H9 (cell line): Measurements from ENCODE around the gene EPHA3. TPM values are rescaled to one million over a fixed set of nuclear protein-coding genes. Genes with fewer than 3 reads are reported as not detected.

Experiments used
- DNase-seq: peaks from one replicate; pipeline ENCODE4 v3.0.0-alpha.2; 2017
- H2AFZ ChIP-seq: one replicate; pipeline ENCODE4 v1.6.1; 2013; ENCODE audit warnings: mild to moderate bottlenecking, low read length, control low read depth, moderate library complexity
- H2AK5ac ChIP-seq: 2 replicates; pipeline ENCODE4 v1.6.1; 2013; ENCODE audit warnings: low read length, control low read depth, mixed read lengths; ENCODE audit not compliant: insufficient read length
- H2BK120ac ChIP-seq: one replicate; pipeline ENCODE4 v1.6.1; 2013; ENCODE audit warnings: low read depth, mild to moderate bottlenecking, low read length, control low read depth, inconsistent platforms; ENCODE audit not compliant: poor library complexity, severe bottlenecking
- H2BK12ac ChIP-seq: 2 replicates; pipeline ENCODE4 v1.6.1; 2013; ENCODE audit warnings: low read length, control low read depth, mixed read lengths, low read depth; ENCODE audit not compliant: insufficient read length
- H2BK15ac ChIP-seq: 2 replicates; pipeline ENCODE4 v1.6.1; 2013; ENCODE audit warnings: low read depth, low read length, control low read depth
- H2BK20ac ChIP-seq: one replicate; pipeline ENCODE4 v1.6.1; 2013; ENCODE audit warnings: low read depth, mild to moderate bottlenecking, low read length, control low read depth, inconsistent platforms; ENCODE audit not compliant: poor library complexity, severe bottlenecking
- H2BK5ac ChIP-seq: 2 replicates; pipeline ENCODE4 v1.6.1; 2013; ENCODE audit warnings: low read length, control low read depth, mixed read lengths; ENCODE audit not compliant: insufficient read length
- H3K14ac ChIP-seq: 2 replicates; pipeline ENCODE4 v1.6.1; 2013; ENCODE audit warnings: low read length, control low read depth; ENCODE audit not compliant: insufficient read depth
- H3K18ac ChIP-seq: 2 replicates; pipeline ENCODE4 v1.6.1; 2013; ENCODE audit warnings: low read depth, mild to moderate bottlenecking, mixed read lengths, low read length, control low read depth; ENCODE audit not compliant: insufficient read length
- H3K23ac ChIP-seq: 2 replicates; pipeline ENCODE4 v1.6.1; 2013; ENCODE audit warnings: low read length, control low read depth, mixed read lengths, low read depth; ENCODE audit not compliant: insufficient read length
- H3K23me2 ChIP-seq: 2 replicates; pipeline ENCODE4 v1.6.1; 2013; ENCODE audit warnings: low read depth, mild to moderate bottlenecking, mixed read lengths, low read length, control low read depth; ENCODE audit not compliant: insufficient read length, poor library complexity, severe bottlenecking
- H3K27ac ChIP-seq: 2 replicates; pipeline ENCODE4 v1.5.1; 2013; ENCODE audit warnings: low read length, control low read depth, mixed read lengths, low read depth; ENCODE audit not compliant: insufficient read length
- H3K27me3 ChIP-seq: 2 replicates; pipeline ENCODE4 v1.6.1; 2013; ENCODE audit warnings: low read length, control low read depth, inconsistent platforms; ENCODE audit not compliant: insufficient read depth
- H3K4ac ChIP-seq: 2 replicates; pipeline ENCODE4 v1.6.1; 2013; ENCODE audit warnings: low read depth, mild to moderate bottlenecking, control low read depth, inconsistent platforms, low read length, moderate library complexity
- H3K4me1 ChIP-seq: 2 replicates; pipeline ENCODE4 v1.6.1; 2013; ENCODE audit warnings: low read length, control low read depth, inconsistent platforms; ENCODE audit not compliant: insufficient read depth
- H3K4me2 ChIP-seq: 2 replicates; pipeline ENCODE4 v1.6.1; 2013; ENCODE audit warnings: low read length, control low read depth, mixed read lengths; ENCODE audit not compliant: insufficient read length, insufficient read depth
- H3K56ac ChIP-seq: 2 replicates; pipeline ENCODE4 v1.6.1; 2013; ENCODE audit warnings: low read depth, mild to moderate bottlenecking, mixed read lengths, low read length, control low read depth; ENCODE audit not compliant: insufficient read length
- H3K79me1 ChIP-seq: 2 replicates; pipeline ENCODE4 v1.6.1; 2013; ENCODE audit warnings: low read depth, mild to moderate bottlenecking, moderate library complexity, low read length, control low read depth, inconsistent platforms; ENCODE audit not compliant: insufficient read depth, poor library complexity, severe bottlenecking
- H3K79me2 ChIP-seq: 2 replicates; pipeline ENCODE4 v1.6.1; 2013; ENCODE audit warnings: low read length, control low read depth, inconsistent platforms; ENCODE audit not compliant: insufficient read depth
- H3K9ac ChIP-seq: 2 replicates; pipeline ENCODE4 v1.6.1; 2013; ENCODE audit warnings: low read length, control low read depth, mixed read lengths; ENCODE audit not compliant: insufficient read length; ENCODE audit errors: extremely low read depth
- H3K9me3 ChIP-seq: one replicate; pipeline ENCODE4 v1.6.1; 2013; ENCODE audit warnings: low read depth, low read length, inconsistent platforms; ENCODE audit not compliant: control insufficient read depth
- H3T11ph ChIP-seq: one replicate; pipeline ENCODE4 v1.6.1; 2013; ENCODE audit warnings: mild to moderate bottlenecking, low read length, control low read depth, inconsistent platforms
- H4K20me1 ChIP-seq: one replicate; pipeline ENCODE4 v1.6.1; 2013; ENCODE audit not compliant: control insufficient read depth, insufficient read length, insufficient read depth
- H4K5ac ChIP-seq: 2 replicates; pipeline ENCODE4 v1.6.1; 2013; ENCODE audit warnings: low read depth, mild to moderate bottlenecking, mixed read lengths, low read length, control low read depth; ENCODE audit not compliant: insufficient read length
- H4K8ac ChIP-seq: replicated peaks from 2 replicates; pipeline ENCODE4 v1.6.1; 2013; ENCODE audit warnings: low read length, control low read depth, mixed read lengths, low read depth; ENCODE audit not compliant: insufficient read length
- H4K91ac ChIP-seq: 2 replicates; pipeline ENCODE4 v1.6.1; 2013; ENCODE audit warnings: low read depth, mild to moderate bottlenecking, moderate library complexity, mixed read lengths, low read length, control low read depth; ENCODE audit not compliant: insufficient read length
- H3K27ac Mint-ChIP-seq, 3 experiments: 2 replicates in 2 of 3; 3 replicates in 1 of 3; pipeline ENCODE4 v1.8.0; 2020 to 2021; ENCODE audit warnings: mixed read lengths in 3 of 3, mild to moderate bottlenecking in 1 of 3, moderate library complexity in 1 of 3
- H3K27me3 Mint-ChIP-seq: 2 replicates; pipeline ENCODE4 v1.8.0; 2021; ENCODE audit warnings: low read depth, mild to moderate bottlenecking, moderate library complexity, mixed read lengths
- H3K36me3 Mint-ChIP-seq, 3 experiments: 2 replicates in 2 of 3; 3 replicates in 1 of 3; pipeline ENCODE4 v1.8.0; 2020 to 2021; ENCODE audit warnings: low read depth in 3 of 3, mixed read lengths in 3 of 3; ENCODE audit not compliant: insufficient read depth in 1 of 3
- H3K4me1 Mint-ChIP-seq, 2 experiments: 2 replicates each; pipeline ENCODE4 v1.8.0; 2020; ENCODE audit warnings: mixed read lengths in 2 of 2
- H3K4me3 Mint-ChIP-seq, 2 experiments: 2 replicates in 1 of 2; 3 replicates in 1 of 2; pipeline ENCODE4 v1.8.0; 2020 to 2021; ENCODE audit warnings: mild to moderate bottlenecking in 2 of 2, mixed read lengths in 2 of 2, moderate library complexity in 1 of 2
- H3K9me3 Mint-ChIP-seq, 2 experiments: 2 replicates in 1 of 2; 3 replicates in 1 of 2; pipeline ENCODE4 v1.8.0; 2020; ENCODE audit warnings: mild to moderate bottlenecking in 2 of 2, mixed read lengths in 2 of 2, moderate library complexity in 1 of 2
- WGBS: extraction: QIAGEN DNeasy Blood & Tissue Kit; methylation state at CpG from one replicate; pipeline ENCODE4 v1.1.7; 2013; ENCODE audit warnings: missing lambda C conversion rate, low lambda C conversion rate, mixed read lengths; ENCODE audit not compliant: insufficient read length; ENCODE audit errors: extremely low coverage; 5-methylcytosine and 5-hydroxymethylcytosine counted together
- total RNA-seq: library from RNA; stranded (reverse); gene quantifications from 2 replicates; pipeline ENCODE4 v1.2.1, GENCODE V29; 2021
- TF ChIP-seq, protein P1 (sequence below): fragments of 200-600 bp; sonication (generic); conservative IDR thresholded peaks from 3 replicates; pipeline ENCODE4 v1.8.0; 2021; ENCODE audit warnings: antibody characterized with exemption, mild to moderate bottlenecking

EPHA3 gene
- total RNA-seq, 1 experiment from 2014 or later: 0.66 TPM

DNA sequence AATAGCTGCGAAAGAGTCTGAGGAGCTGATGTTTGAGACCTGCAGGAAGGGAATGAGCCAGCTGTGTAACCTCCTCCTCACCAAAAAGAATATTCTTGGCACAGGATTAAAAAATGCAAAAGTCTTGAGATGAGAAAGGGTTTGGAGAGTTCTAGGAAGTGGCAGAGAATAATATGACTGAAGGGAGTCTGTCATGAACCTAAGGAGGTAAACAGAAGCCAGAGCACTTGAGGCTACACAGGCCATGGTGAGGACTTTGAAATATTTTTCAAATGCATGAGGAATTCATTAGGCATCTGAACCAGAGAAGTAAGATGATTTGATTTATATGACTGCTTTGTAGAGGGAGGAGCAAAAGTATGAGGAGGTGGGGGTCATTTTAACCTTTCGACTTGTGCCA, 347.8 kb downstream of the EPHA3 start:
- Histone ChIP-seq H4K8ac (no peak overlapping the region), H3K4me2 (no peak overlapping the region), H3T11ph (no peak overlapping the region), H3K56ac (no peak overlapping the region), H3K4ac (no peak overlapping the region), H3K27me3 (no peaks in the 10 kb centered on the region), H3K23ac (no peak overlapping the region), H2BK20ac (no peak overlapping the region), H4K5ac (no peak overlapping the region), H3K4me1 (no peaks in the 10 kb centered on the region), H4K20me1 (no peaks in the 10 kb centered on the region), H3K27ac (no peak overlapping the region), H3K9me3 (no peaks in the 10 kb centered on the region), H3K14ac (no peak overlapping the region), H3K79me2 (no peaks in the 10 kb centered on the region), H3K23me2 (no peaks in the 10 kb centered on the region), H3K18ac (no peak overlapping the region), H2BK15ac (no peak overlapping the region), H3K79me1 (no peaks in the 10 kb centered on the region), H3K9ac (no peak overlapping the region), H2AK5ac (no peak overlapping the region), H2BK120ac (no peak overlapping the region), H2BK5ac (no peak overlapping the region), H4K91ac (no peak overlapping the region), H2AFZ (no peak overlapping the region), H2BK12ac (no peak overlapping the region)
- Mint-ChIP-seq H3K27me3 (no peaks in the 10 kb centered on the region; the same call in 1 of the 2 replicates), H3K4me3 (no peak overlapping the region), H3K4me1 (no peaks in the 10 kb centered on the region; a peak in 1 of 4 replicates), H3K36me3 (peaks cover 0 to 15% (median 13%) of the 10 kb centered on the region in 3 experiments; a peak in 5 of 7 replicates), H3K27ac (no peak overlapping the region), H3K9me3 (peaks cover 9 to 20% of the 10 kb centered on the region in 2 experiments)
- no peak for DNase-seq
- TF ChIP-seq, protein P1, sequence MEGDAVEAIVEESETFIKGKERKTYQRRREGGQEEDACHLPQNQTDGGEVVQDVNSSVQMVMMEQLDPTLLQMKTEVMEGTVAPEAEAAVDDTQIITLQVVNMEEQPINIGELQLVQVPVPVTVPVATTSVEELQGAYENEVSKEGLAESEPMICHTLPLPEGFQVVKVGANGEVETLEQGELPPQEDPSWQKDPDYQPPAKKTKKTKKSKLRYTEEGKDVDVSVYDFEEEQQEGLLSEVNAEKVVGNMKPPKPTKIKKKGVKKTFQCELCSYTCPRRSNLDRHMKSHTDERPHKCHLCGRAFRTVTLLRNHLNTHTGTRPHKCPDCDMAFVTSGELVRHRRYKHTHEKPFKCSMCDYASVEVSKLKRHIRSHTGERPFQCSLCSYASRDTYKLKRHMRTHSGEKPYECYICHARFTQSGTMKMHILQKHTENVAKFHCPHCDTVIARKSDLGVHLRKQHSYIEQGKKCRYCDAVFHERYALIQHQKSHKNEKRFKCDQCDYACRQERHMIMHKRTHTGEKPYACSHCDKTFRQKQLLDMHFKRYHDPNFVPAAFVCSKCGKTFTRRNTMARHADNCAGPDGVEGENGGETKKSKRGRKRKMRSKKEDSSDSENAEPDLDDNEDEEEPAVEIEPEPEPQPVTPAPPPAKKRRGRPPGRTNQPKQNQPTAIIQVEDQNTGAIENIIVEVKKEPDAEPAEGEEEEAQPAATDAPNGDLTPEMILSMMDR: no peak
- no CpG with 5 or more reads among the region's 2 CpGs for WGBS
